ENCODE measurements around the gene NEK2.

DNA sequence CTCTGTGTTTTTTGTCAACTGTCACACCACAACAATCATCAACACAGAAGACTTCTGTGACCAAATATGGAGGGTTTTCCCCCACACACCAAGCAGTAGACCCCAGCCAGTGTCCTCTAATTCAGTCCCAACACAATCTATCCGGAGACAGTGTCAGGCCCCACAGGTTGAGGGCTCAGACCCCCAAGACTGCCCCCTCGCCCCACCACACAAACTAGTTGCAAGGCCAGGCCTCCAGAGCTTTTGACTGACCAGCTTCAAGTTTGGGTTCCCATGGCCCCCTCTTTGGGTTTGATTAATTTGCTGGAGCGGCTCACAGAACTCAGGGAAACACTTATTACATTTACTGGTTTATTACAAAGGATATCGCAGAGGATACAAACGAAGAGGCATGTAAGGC lies 37.2 kb downstream of the NEK2 start:
- TF ChIP-seq, protein P1, sequence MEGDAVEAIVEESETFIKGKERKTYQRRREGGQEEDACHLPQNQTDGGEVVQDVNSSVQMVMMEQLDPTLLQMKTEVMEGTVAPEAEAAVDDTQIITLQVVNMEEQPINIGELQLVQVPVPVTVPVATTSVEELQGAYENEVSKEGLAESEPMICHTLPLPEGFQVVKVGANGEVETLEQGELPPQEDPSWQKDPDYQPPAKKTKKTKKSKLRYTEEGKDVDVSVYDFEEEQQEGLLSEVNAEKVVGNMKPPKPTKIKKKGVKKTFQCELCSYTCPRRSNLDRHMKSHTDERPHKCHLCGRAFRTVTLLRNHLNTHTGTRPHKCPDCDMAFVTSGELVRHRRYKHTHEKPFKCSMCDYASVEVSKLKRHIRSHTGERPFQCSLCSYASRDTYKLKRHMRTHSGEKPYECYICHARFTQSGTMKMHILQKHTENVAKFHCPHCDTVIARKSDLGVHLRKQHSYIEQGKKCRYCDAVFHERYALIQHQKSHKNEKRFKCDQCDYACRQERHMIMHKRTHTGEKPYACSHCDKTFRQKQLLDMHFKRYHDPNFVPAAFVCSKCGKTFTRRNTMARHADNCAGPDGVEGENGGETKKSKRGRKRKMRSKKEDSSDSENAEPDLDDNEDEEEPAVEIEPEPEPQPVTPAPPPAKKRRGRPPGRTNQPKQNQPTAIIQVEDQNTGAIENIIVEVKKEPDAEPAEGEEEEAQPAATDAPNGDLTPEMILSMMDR (IDR thresholded peaks at IDR 0.05) = no peak
- TF ChIP-seq POLR2A (IDR thresholded peaks at IDR 0.05) = no peak

Measured in uterus (tissue), 2 donors.